Rectal smooth muscle tissue (tissue), 1 donor: Measurements from ENCODE around the gene LRP1.

ENCODE experiments used
- H3K27ac ChIP-seq: one replicate; pipeline ENCODE4 v1.7.0; 2013; ENCODE audit warnings: low read depth, low read length, inconsistent platforms
- H3K27me3 ChIP-seq: one replicate; pipeline ENCODE4 v1.7.0; 2013; ENCODE audit warnings: low read length; ENCODE audit not compliant: control insufficient read depth, insufficient read depth
- H3K36me3 ChIP-seq: one replicate; pipeline ENCODE4 v1.7.0; 2013; ENCODE audit warnings: low read length; ENCODE audit not compliant: control insufficient read depth, insufficient read depth
- H3K4me1 ChIP-seq: one replicate; pipeline ENCODE4 v1.7.0; 2013; ENCODE audit warnings: low read length; ENCODE audit not compliant: control insufficient read depth, insufficient read depth
- H3K4me3 ChIP-seq: one replicate; pipeline ENCODE4 v1.7.0; 2013; ENCODE audit warnings: low read length
- H3K9ac ChIP-seq: one replicate; pipeline ENCODE4 v1.7.0; 2013; ENCODE audit warnings: low read length

LRP1 gene

DNA sequence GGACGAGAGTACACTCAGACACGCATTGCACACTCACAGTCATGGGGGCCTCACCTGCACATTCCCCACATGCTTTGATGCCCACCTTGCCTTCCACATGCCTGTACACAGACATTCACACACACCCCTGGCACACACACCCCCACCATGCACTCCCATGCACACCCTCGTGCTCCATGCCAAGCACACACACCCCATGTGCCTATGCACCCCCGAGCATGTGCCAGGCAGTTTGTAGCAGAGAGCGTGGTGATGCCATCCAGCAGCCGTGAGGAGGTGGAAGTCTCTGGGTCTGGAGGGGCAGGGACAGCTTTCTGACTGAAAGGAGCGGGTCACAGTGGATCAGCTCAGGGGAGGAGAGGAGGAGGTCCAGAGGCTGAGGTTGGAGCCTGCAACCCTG, 77.6 kb downstream of the LRP1 start:
- Histone ChIP-seq H3K9ac (no peak overlapping the region), H3K4me1 (no peaks in the 10 kb centered on the region), H3K4me3 (no peak overlapping the region), H3K27me3 (no peaks in the 10 kb centered on the region), H3K36me3 (peaks cover 62% of the 10 kb centered on the region), H3K27ac (no peak overlapping the region)

DNA sequence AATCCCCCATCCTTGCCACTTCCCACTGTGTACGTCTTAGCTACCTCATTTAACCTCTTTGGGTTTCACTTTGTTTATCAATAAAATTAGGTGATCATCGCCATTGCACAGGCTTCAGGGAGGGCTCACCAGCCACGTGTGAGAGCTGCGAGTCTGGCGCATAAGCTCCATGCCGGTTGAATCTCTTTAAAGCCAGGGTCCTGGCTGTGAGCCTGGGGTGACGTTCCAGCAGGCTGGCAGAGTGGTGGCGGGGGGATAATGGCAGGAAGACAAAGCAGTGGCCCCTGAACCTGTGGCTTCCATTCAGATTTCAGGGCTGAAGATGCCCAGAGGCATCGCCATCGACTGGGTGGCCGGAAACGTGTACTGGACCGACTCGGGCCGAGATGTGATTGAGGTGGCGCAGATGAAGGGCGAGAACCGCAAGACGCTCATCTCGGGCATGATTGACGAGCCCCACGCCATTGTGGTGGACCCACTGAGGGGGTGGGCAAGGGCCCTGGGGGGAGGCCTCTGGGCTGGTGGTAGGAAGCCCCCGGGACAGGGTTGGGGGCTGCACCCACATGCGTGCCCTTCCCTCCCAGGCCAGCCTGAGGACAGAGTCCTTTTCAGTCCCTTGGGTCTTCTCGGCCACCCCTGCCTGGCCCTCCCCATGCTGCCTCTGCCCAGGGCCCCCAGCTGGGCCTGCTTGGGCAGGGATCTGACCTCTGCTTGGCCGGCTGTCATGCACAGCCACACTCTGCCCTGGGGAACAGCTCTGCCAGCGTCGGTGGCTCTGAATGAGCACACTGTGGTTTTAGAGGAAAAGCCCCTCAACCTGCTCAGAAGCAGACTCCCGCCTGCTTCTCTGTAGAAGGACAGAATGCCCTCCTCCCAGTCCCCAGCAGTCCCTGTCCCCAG, 79.7 kb downstream of the LRP1 start:
- H3K4me3 ChIP-seq: no peak overlapping the region
- H3K36me3 ChIP-seq: peaks cover 46% of the 10 kb centered on the region
- H3K27ac ChIP-seq: no peak overlapping the region

DNA sequence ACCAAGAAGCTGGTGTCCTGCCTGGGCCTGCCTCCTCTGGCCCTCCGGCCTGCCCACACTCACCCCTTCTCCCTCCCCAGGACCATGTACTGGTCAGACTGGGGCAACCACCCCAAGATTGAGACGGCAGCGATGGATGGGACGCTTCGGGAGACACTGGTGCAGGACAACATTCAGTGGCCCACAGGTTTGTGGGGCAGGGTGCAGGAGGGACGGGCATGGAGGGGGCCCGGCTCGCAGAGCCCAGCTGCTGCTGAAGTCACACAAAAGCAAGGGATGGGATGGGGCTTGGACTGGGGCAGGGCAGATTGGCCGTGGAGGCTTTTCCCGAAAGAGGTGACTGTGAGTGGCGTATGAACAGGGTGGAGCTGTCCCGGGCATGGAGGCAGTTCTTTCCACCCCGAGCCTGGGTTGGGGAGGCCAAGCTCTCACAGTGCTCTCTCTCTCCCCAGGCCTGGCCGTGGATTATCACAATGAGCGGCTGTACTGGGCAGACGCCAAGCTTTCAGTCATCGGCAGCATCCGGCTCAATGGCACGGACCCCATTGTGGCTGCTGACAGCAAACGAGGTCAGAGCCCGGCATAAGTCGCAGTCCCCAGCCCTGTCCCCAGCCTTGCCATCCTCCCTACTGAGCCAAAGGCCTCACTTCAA, 80.5 kb downstream of the LRP1 start:
- Histone ChIP-seq H3K36me3 (peaks cover 39% of the 10 kb centered on the region), H3K4me3 (no peak overlapping the region), H3K4me1 (no peaks in the 10 kb centered on the region), H3K27me3 (peaks cover 3% of the 10 kb centered on the region), H3K9ac (no peak overlapping the region), H3K27ac (no peak overlapping the region)

More for the DNA sequence above, 79.7 kb downstream of the LRP1 start:
- Histone ChIP-seq H3K4me1 (no peaks in the 10 kb centered on the region), H3K9ac (no peak overlapping the region), H3K27me3 (no peaks in the 10 kb centered on the region)

DNA sequence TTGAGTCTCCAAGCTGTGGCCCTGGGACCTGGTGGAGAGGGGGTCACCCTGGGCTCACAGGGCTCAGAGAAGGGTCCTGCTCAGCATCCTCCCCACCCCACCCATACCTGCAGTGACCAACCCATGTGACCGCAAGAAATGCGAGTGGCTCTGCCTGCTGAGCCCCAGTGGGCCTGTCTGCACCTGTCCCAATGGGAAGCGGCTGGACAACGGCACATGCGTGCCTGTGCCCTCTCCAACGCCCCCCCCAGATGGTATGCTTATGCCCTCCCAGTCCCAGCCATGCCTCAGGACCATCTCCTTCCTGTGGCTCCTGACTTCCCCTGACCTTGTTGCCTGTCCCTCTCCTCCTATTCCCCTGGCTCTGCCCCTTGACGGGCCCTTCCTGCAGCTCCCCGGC, 81.6 kb downstream of the LRP1 start:
- H3K4me1 ChIP-seq: no peaks in the 10 kb centered on the region
- no peak overlapping the region for H3K9ac ChIP-seq
- H3K27ac ChIP-seq: no peak overlapping the region
- H3K27me3 ChIP-seq: peaks cover 7% of the 10 kb centered on the region
- no peak overlapping the region for H3K4me3 ChIP-seq
- H3K36me3 ChIP-seq: peaks cover 34% of the 10 kb centered on the region

DNA sequence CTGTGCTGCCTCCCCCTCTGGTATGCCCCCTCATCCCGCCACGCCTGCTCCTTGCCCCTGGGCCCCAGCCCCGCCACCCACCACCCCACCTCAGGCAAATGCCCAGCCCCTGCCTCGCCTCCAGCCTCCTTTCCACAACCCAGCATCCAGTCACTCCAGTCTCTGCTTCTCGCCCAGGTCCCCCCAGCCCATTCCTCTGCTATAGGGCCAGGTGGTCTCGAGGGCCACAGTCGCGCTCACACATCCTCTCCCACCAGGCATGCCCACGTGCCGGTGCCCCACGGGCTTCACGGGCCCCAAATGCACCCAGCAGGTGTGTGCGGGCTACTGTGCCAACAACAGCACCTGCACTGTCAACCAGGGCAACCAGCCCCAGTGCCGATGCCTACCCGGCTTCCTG, 82.2 kb downstream of the LRP1 start:
- peaks cover 13% of the 10 kb centered on the region for H3K27me3 ChIP-seq
- H3K4me3 ChIP-seq: no peak overlapping the region
- H3K27ac ChIP-seq: no peak overlapping the region
- H3K36me3 ChIP-seq: peaks cover 29% of the 10 kb centered on the region
- no peaks in the 10 kb centered on the region for H3K4me1 ChIP-seq
- no peak overlapping the region for H3K9ac ChIP-seq

DNA sequence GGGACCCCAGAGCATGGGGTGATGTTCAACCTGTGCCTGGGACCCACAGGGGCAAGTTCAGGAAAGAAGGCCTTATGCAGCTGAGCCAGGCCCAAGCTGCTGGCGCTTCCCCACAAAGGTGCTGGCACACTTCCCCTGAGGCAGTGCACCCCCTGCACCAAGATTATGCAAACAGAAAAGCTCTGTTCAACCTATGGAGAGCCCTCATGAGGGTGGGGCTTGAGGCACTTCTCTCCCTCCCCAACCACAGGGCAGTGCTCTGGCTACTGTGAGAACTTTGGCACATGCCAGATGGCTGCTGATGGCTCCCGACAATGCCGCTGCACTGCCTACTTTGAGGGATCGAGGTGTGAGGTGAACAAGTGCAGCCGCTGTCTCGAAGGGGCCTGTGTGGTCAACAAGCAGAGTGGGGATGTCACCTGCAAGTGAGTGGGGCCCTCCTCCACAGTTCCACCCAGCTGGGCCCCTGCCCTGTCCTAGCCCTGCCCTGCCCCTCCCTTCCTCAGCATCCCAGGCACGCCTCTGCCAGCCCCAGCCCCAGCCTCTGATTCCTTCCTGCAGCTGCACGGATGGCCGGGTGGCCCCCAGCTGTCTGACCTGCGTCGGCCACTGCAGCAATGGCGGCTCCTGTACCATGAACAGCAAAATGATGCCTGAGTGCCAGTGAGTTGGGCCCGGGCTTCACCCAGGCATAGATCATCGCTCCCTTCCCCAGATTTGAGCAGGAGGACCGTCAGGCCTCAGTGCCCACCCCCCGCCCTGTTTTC, 82.8 kb downstream of the LRP1 start:
- Histone ChIP-seq H3K27ac (no peak overlapping the region), H3K36me3 (peaks cover 26% of the 10 kb centered on the region), H3K9ac (no peak overlapping the region), H3K4me1 (no peaks in the 10 kb centered on the region), H3K27me3 (peaks cover 19% of the 10 kb centered on the region), H3K4me3 (no peak overlapping the region)

DNA sequence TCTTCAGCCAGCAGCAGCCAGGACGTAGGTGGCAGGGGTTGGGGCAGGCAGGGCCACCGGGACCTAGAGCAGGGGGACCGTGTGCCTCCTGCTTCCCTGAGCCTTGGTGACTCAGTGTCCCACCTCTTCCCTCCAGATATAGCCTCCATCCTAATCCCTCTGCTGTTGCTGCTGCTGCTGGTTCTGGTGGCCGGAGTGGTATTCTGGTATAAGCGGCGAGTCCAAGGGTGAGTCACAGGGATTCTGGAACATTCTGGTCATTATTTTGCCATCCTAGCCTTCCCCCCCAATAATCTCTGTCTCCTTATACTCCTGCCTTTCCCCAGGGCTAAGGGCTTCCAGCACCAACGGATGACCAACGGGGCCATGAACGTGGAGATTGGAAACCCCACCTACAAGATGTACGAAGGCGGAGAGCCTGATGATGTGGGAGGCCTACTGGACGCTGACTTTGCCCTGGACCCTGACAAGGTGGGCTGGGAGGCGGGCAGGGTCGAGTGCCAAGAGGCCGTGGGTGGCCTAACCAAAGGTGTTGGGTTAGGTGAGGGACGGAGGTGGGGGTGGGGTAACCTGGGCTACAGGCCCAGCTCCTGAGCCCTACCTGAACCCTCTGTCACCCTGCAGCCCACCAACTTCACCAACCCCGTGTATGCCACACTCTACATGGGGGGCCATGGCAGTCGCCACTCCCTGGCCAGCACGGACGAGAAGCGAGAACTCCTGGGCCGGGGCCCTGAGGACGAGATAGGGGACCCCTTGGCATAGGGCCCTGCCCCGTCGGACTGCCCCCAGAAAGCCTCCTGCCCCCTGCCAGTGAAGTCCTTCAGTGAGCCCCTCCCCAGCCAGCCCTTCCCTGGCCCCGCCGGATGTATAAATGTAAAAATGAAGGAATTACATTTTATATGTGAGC, 83.8 kb downstream of the LRP1 start:
- H3K9ac ChIP-seq: no peak overlapping the region
- no peaks in the 10 kb centered on the region for H3K4me1 ChIP-seq
- H3K4me3 ChIP-seq: no peak overlapping the region
- H3K27me3 ChIP-seq: peaks cover 20% of the 10 kb centered on the region
- H3K36me3 ChIP-seq: peaks cover 21% of the 10 kb centered on the region
- H3K27ac ChIP-seq: no peak overlapping the region

DNA sequence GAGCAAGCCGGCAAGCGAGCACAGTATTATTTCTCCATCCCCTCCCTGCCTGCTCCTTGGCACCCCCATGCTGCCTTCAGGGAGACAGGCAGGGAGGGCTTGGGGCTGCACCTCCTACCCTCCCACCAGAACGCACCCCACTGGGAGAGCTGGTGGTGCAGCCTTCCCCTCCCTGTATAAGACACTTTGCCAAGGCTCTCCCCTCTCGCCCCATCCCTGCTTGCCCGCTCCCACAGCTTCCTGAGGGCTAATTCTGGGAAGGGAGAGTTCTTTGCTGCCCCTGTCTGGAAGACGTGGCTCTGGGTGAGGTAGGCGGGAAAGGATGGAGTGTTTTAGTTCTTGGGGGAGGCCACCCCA, 84.4 kb downstream of the LRP1 start:
- Histone ChIP-seq H3K9ac (no peak overlapping the region), H3K27ac (no peak overlapping the region), H3K27me3 (peaks cover 27% of the 10 kb centered on the region), H3K36me3 (peaks cover 18% of the 10 kb centered on the region), H3K4me1 (no peaks in the 10 kb centered on the region), H3K4me3 (no peak overlapping the region)

DNA sequence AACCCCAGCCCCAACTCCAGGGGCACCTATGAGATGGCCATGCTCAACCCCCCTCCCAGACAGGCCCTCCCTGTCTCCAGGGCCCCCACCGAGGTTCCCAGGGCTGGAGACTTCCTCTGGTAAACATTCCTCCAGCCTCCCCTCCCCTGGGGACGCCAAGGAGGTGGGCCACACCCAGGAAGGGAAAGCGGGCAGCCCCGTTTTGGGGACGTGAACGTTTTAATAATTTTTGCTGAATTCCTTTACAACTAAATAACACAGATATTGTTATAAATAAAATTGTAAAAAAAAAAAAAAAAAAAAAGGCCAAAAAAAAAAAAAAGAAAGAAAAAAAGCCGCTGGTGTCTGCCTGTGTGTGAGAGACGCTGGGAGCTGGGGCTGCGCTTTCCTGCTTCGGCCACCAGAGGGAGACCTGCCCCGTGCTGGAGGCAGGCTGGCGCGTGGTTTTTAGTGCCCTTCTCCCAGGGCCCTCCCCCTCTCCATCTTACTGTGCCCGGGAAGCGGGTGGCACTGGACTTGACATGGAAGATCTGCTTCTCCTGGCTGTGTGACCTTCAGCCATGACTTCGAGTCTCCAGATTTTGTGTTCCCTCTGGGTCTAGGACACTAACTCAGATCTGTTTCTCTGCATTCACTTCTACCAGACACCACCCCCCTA, 84.9 kb downstream of the LRP1 start:
- peaks cover 32% of the 10 kb centered on the region for H3K27me3 ChIP-seq
- H3K9ac ChIP-seq: no peak overlapping the region
- no peaks in the 10 kb centered on the region for H3K4me1 ChIP-seq
- no peak overlapping the region for H3K4me3 ChIP-seq
- no peak overlapping the region for H3K27ac ChIP-seq
- peaks cover 13% of the 10 kb centered on the region for H3K36me3 ChIP-seq

DNA sequence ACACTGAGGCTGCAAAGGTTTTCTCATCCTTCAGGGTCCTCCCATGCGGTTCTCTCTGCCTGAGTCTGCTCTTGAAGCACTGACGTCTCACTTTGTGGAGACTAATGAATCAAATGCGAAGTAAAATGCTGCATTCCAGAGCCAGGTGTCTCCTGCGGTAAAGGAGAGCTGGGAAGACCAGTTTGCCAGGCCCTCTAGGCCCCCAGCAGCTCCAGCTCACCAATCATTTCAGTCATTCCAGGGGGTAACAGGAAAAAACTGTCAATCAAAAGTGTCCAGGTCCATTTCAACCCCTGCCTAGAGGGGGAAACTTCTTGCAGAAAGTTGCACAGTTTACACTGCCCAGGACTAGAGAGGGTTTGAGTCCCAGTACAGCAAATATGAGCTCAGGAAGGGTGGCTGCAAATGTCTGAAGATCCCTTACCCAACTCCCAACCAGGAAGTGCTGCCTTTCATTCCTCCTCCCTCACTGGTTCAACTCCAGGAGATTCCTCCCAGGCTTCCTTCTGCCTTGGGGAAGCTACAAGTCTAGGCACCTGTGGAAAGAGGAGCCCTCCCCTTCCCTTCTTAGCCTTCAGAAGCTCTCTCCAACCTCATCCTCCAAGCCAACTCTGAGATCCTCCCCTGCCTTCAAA, 85.6 kb downstream of the LRP1 start:
- peaks cover 38% of the 10 kb centered on the region for H3K27me3 ChIP-seq
- no peaks in the 10 kb centered on the region for H3K4me1 ChIP-seq
- no peak overlapping the region for H3K27ac ChIP-seq
- H3K9ac ChIP-seq: no peak overlapping the region
- H3K36me3 ChIP-seq: peaks cover 11% of the 10 kb centered on the region
- no peak overlapping the region for H3K4me3 ChIP-seq

DNA sequence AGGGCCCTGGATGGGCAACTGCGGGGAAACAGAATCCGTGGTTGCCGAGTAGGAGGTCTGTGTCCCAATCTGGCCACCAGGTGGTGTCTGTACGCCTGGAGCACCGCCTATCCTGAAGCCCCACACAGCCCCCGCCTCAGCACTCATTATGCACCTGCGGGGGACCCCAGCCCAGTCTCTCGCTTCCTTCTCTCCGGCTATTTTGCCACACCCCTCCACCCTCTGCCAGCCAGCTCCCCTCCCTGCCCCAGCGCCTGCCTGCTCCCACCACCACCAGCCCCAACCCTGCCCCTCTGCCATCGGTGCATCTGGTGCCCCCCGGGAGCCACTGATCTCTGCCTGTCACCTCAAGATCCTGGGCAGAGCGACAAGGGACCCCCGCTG, 86.1 kb downstream of the LRP1 start:
- Histone ChIP-seq H3K4me3 (no peak overlapping the region), H3K27ac (no peak overlapping the region), H3K36me3 (peaks cover 8% of the 10 kb centered on the region), H3K27me3 (peaks cover 43% of the 10 kb centered on the region), H3K9ac (no peak overlapping the region), H3K4me1 (no peaks in the 10 kb centered on the region)
